Transverse colon (tissue), 3 donors: ENCODE data around the gene PDRG1.

ENCODE experiments used
- CTCF ChIP-seq, 5 experiments: fragments of 200-600 bp in 3 of 5; fragments of 450-650 bp in 2 of 5; sonication (generic) in 3 of 5; IDR thresholded peaks; 1 replicate in 2 of 5; 2 replicates in 3 of 5; pipeline ENCODE4 v1.5.1; 2016 to 2017; ENCODE audit warnings: antibody characterized with exemption in 5 of 5, inconsistent platforms in 3 of 5, mild to moderate bottlenecking in 2 of 5, moderate library complexity in 1 of 5
- EP300 ChIP-seq: sonication (generic); formaldehyde crosslinking; IDR thresholded peaks from one replicate; pipeline ENCODE4 v1.6.1; 2017; ENCODE audit warnings: antibody characterized with exemption, low read depth
- POLR2A ChIP-seq: fragments of 450-650 bp; IDR thresholded peaks from one replicate; pipeline ENCODE4 v1.6.1; 2016; ENCODE audit warnings: antibody characterized with exemption, mild to moderate bottlenecking, moderate library complexity

GRCh38 chr20:31903627-31904386 is 48.0 kb downstream of the PDRG1 start:
- TF ChIP-seq EP300 (no peak), CTCF (IDR thresholded peaks at IDR 0.05) (no peak), POLR2A (no peak)
